Tibial artery (tissue), 4 donors: ENCODE measurements around the gene ATP5PB.

Experiments
- DNase-seq, 2 donors: peaks; one replicate each; pipeline ENCODE4 v3.0.0-alpha.2; 2019
- H3K27ac ChIP-seq, 2 donors: fragments of 200-600 bp; sonication (generic) in 1 of 2; 1 replicate in 1 of 2; 2 replicates in 1 of 2; pipeline ENCODE4 v1.5.1; 2018 to 2019; ENCODE audit warnings: mild to moderate bottlenecking in 1 of 2
- H3K27me3 ChIP-seq, 2 donors: fragments of 200-600 bp; sonication (generic) in 1 of 2; one replicate each; pipeline versions ENCODE4 v1.5.1 to v1.6.0; 2016 to 2019
- H3K36me3 ChIP-seq, 3 donors: fragments of 200-600 bp; sonication (generic) in 2 of 3; one replicate each; pipeline ENCODE4 v1.5.1; 2016 to 2019; ENCODE audit warnings: mild to moderate bottlenecking in 2 of 3
- H3K4me1 ChIP-seq, 4 donors: fragments of 200-600 bp; sonication (generic) in 2 of 4; 1 replicate in 3 of 4; 2 replicates in 1 of 4; pipeline ENCODE4 v1.5.1; 2016 to 2019
- H3K4me3 ChIP-seq, 2 donors: fragments of 200-600 bp; sonication (generic) in 1 of 2; 1 replicate in 1 of 2; 2 replicates in 1 of 2; pipeline ENCODE4 v1.5.1; 2018 to 2019; ENCODE audit warnings: mild to moderate bottlenecking in 2 of 2
- H3K9me3 ChIP-seq, 3 donors: fragments of 200-600 bp; sonication (generic) in 1 of 3; one replicate each; pipeline ENCODE4 v1.5.1; 2016 to 2019
- intact Hi-C: fragments of 100-400 bp; cut with DNase I; formaldehyde crosslinking; loops from one replicate; pipeline ENCODE4 v1.15.0; 2023; ENCODE audit warnings: low total_unique reads
- TF ChIP-seq, protein P1 (sequence below), 2 experiments: fragments of 200-600 bp in 1 of 2; fragments of 450-650 bp in 1 of 2; IDR thresholded peaks; one replicate each; pipeline ENCODE4 v1.5.1; 2017 to 2019; ENCODE audit warnings: antibody characterized with exemption in 2 of 2, mild to moderate bottlenecking in 1 of 2, moderate library complexity in 1 of 2

Gene ATP5PB

DNA sequence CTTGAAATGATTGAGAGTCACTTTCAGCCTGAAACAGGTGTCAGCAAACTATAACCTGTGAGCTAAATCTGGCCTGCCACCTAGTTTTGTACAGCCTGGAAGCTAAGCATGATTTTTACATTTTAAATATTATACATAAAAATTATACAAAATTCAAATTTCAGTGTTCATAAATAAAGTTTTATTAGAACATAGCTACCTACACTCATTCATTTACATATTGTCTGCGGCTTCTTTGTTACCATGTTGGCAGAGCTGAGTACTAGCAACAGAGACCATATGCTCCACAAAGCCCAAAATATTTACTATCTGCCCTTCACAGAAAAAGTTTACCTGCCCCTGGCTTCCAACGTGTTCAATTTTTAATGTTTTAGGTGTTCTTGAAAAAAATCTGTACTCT, 16.5 kb downstream of the ATP5PB start:
- no peak for DNase-seq
- H3K4me3 ChIP-seq = no peak overlapping the region
- peaks cover 58 to 84% (median 81%) of the 10 kb centered on the region in 3 donors for H3K36me3 ChIP-seq
- TF ChIP-seq, protein P1, sequence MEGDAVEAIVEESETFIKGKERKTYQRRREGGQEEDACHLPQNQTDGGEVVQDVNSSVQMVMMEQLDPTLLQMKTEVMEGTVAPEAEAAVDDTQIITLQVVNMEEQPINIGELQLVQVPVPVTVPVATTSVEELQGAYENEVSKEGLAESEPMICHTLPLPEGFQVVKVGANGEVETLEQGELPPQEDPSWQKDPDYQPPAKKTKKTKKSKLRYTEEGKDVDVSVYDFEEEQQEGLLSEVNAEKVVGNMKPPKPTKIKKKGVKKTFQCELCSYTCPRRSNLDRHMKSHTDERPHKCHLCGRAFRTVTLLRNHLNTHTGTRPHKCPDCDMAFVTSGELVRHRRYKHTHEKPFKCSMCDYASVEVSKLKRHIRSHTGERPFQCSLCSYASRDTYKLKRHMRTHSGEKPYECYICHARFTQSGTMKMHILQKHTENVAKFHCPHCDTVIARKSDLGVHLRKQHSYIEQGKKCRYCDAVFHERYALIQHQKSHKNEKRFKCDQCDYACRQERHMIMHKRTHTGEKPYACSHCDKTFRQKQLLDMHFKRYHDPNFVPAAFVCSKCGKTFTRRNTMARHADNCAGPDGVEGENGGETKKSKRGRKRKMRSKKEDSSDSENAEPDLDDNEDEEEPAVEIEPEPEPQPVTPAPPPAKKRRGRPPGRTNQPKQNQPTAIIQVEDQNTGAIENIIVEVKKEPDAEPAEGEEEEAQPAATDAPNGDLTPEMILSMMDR (IDR thresholded peaks at IDR 0.05) = no peak
- no peak overlapping the region for H3K27ac ChIP-seq
- no peaks in the 10 kb centered on the region for H3K27me3 ChIP-seq
- H3K4me1 ChIP-seq = no peaks in the 10 kb centered on the region
- intact Hi-C loops = no loop called here
- H3K9me3 ChIP-seq = no peaks in the 10 kb centered on the region

DNA sequence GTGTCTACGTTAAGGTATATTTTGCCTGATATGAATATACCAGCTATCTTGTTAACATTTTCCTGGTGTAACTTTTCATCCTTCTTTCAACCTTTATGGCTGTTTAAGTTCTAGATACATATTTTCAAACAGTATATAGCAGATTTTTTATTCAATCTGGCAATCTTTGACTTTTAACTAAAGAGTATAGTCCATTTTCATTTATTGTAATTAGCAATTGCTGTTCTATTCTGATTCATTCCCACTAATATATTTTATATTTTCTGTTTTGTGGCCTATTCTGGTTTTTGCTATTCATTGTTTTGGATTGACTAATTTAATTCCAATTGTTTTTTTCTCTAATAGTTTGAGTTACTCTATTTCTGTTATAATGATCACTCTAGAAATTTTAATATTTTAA, 17.2 kb downstream of the ATP5PB start:
- H3K4me1 ChIP-seq = no peaks in the 10 kb centered on the region
- no peak overlapping the region for H3K4me3 ChIP-seq
- no peak for DNase-seq
- TF ChIP-seq, protein P1 (IDR thresholded peaks at IDR 0.05) = no peak
- no peaks in the 10 kb centered on the region for H3K9me3 ChIP-seq
- intact Hi-C loops = no loop called here
- H3K27ac ChIP-seq = no peak overlapping the region
- no peaks in the 10 kb centered on the region for H3K27me3 ChIP-seq
- H3K36me3 ChIP-seq = peaks cover 51 to 84% (median 79%) of the 10 kb centered on the region in 3 donors

DNA sequence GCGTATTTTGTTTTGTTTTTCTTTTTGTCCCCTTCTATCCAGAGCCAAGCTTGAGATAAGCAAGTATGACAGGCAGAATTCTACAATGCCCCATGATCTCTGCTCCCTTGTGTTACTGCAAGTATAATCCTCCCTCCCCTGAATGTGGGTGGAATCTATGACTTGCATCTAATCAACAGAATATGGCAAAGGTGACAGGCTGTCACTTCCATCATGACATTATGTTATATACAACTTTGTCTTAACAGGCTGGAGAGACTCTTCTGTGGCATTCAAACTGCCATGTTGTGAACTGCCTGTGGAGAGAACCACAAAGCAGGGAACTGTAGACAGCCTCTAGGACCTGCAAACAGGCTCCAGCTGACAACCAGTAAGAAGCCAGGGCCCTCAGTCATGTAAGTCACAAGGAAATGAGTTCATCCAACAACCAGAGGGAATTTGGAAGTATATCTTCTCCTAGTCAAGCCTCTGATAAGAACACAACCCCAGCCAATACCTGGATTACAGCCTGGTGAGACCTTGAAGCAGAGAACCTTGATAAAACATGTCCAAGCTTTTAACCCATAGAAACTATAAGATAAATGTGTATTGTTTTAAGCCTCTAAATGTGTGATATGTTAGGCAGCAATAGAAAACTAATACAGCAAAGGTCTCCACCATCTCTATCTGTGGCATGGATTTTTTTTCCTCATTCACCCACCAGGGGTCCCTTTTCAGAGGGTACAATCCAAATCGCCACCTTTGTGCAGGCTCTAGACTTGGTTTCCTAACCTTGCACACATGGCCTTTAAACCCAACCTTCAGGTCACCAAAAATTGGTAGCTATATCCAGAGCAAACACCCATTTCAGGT, 18.8 kb downstream of the ATP5PB start:
- Histone ChIP-seq H3K27ac (no peak overlapping the region), H3K36me3 (peaks cover 40 to 76% (median 75%) of the 10 kb centered on the region in 3 donors), H3K4me3 (no peak overlapping the region), H3K9me3 (no peaks in the 10 kb centered on the region), H3K4me1 (no peaks in the 10 kb centered on the region), H3K27me3 (no peaks in the 10 kb centered on the region)
- no peak for DNase-seq
- TF ChIP-seq, protein P1 (IDR thresholded peaks at IDR 0.05) = no peak
- intact Hi-C loops = no loop called here

DNA sequence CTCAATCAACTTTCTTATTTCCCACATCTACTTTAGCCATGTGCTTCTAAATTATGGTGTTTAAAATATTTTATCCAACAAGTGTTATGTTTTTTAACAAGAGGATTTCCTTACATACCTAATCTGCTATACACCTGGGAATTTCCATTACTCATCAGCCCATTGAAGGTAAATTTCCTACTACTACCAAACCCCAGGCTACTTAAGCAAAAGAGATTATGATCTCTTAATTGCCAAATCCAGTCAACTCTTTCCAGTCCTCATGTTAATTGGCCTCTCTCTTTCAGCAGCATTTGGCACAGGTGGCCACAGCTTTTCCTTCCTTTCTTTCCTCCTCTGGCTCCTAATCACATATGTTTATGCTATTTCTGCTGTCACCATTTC, 19.4 kb downstream of the ATP5PB start:
- no peak overlapping the region for H3K27ac ChIP-seq
- H3K4me3 ChIP-seq = no peak overlapping the region
- no peaks in the 10 kb centered on the region for H3K9me3 ChIP-seq
- peaks cover 0 to 6% (median 2%) of the 10 kb centered on the region in 4 donors for H3K4me1 ChIP-seq
- TF ChIP-seq, protein P1 (IDR thresholded peaks at IDR 0.05) = no peak
- no peaks in the 10 kb centered on the region for H3K27me3 ChIP-seq
- intact Hi-C loops = no loop called here
- no peak for DNase-seq
- peaks cover 40 to 71% (median 68%) of the 10 kb centered on the region in 3 donors for H3K36me3 ChIP-seq

DNA sequence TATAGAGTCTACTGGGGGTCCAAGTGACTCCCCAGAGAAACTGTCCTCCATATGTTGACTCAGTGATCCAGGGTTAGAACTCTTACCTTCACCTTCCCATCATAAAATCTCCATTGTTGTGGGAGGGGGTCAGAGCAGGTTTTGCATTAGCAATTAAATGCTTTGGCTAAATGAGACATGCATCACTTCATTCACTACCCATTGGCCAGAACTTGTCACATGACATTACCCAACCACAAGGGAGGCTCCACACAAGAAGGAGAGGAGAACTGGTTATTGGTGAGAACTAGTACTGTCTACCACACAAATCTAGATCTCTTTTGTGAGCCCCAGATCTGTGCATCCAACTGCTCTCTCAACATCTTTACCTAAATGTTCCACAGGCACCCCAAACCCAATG, 20.3 kb downstream of the ATP5PB start:
- intact Hi-C loops = no loop called here
- TF ChIP-seq, protein P1 (IDR thresholded peaks at IDR 0.05) = no peak
- no peak overlapping the region for H3K4me3 ChIP-seq
- H3K27me3 ChIP-seq = no peaks in the 10 kb centered on the region
- peaks cover 0 to 14% (median 7%) of the 10 kb centered on the region in 4 donors for H3K4me1 ChIP-seq
- no peak for DNase-seq
- peaks cover 40 to 70% (median 61%) of the 10 kb centered on the region in 3 donors for H3K36me3 ChIP-seq
- no peaks in the 10 kb centered on the region for H3K9me3 ChIP-seq
- H3K27ac ChIP-seq = no peak overlapping the region
